Gastroesophageal sphincter (tissue), 4 donors: Measurements from ENCODE around the gene NT5C2. TPM values are rescaled to one million over a fixed set of nuclear protein-coding genes. Genes with fewer than 3 reads are reported as not detected.

Source experiments
- ATAC-seq: fragments of 150-250 bp; one replicate; pipeline ENCODE4 v1.9.1; 2016; ENCODE audit warnings: mild to moderate bottlenecking, moderate library complexity
- H3K27ac ChIP-seq, 4 donors: fragments of 200-600 bp; sonication (generic) in 3 of 4; 1 replicate in 3 of 4; 2 replicates in 1 of 4; pipeline ENCODE4 v1.5.1; 2016 to 2019
- H3K27me3 ChIP-seq: fragments of 200-600 bp; sonication (generic); one replicate; pipeline ENCODE4 v1.5.1; 2019
- H3K36me3 ChIP-seq, 2 donors: fragments of 200-600 bp; sonication (generic); one replicate each; pipeline ENCODE4 v1.5.1; 2019; ENCODE audit warnings: control low read depth in 1 of 2
- H3K4me1 ChIP-seq, 3 donors: fragments of 200-600 bp; sonication (generic); 1 replicate in 2 of 3; 2 replicates in 1 of 3; pipeline ENCODE4 v1.5.1; 2016 to 2019; ENCODE audit warnings: control low read depth in 2 of 3
- H3K4me3 ChIP-seq, 2 donors: fragments of 200-600 bp; sonication (generic); one replicate each; pipeline ENCODE4 v1.5.1; 2019; ENCODE audit warnings: mild to moderate bottlenecking in 1 of 2, moderate library complexity in 1 of 2
- H3K9me3 ChIP-seq, 3 donors: fragments of 200-600 bp; sonication (generic); one replicate each; pipeline ENCODE4 v1.5.1; 2017 to 2019; ENCODE audit warnings: control low read depth in 2 of 3
- EP300 ChIP-seq: sonication (generic); formaldehyde crosslinking; IDR thresholded peaks from one replicate; pipeline ENCODE4 v1.6.1; 2017; ENCODE audit warnings: antibody characterized with exemption, mild to moderate bottlenecking
- POLR2A ChIP-seq, 2 donors: fragments of 450-650 bp; IDR thresholded peaks; one replicate each; pipeline ENCODE4 v1.6.1; 2017; ENCODE audit warnings: antibody characterized with exemption in 2 of 2, mild to moderate bottlenecking in 2 of 2, moderate library complexity in 1 of 2
- POLR2AphosphoS5 ChIP-seq: sonication (generic); formaldehyde crosslinking; IDR thresholded peaks from one replicate; pipeline ENCODE4 v1.6.1; 2017; ENCODE audit warnings: antibody characterized with exemption
- WGBS, 2 donors: methylation state at CpG; one replicate each; pipeline ENCODE4 v1.1.5; 2018; ENCODE audit warnings: low coverage in 1 of 2; 5-methylcytosine and 5-hydroxymethylcytosine counted together
- total RNA-seq, 4 donors: library from RNA; depleted of rRNA; stranded (reverse); fragments of >200 nt; gene quantifications; one replicate each; pipeline ENCODE4 v1.1.0, GENCODE V29; 2016
- TF ChIP-seq, protein P1 (sequence below), 4 experiments: fragments of 200-600 bp in 2 of 4; fragments of 450-650 bp in 2 of 4; sonication (generic) in 1 of 4; IDR thresholded peaks; one replicate each; pipeline ENCODE4 v1.5.1; 2017 to 2019; ENCODE audit warnings: antibody characterized with exemption in 4 of 4, mild to moderate bottlenecking in 2 of 4, moderate library complexity in 2 of 4

The NT5C2 gene
- total RNA-seq, 4 donors from 2014 or later = 63.4 to 71.9 (median 71.1) TPM

- Histone ChIP-seq H3K4me3 (no peak overlapping the region), H3K27me3 (no peaks in the 10 kb centered on the region), H3K4me1 (peaks cover 15 to 56% (median 19%) of the 10 kb centered on the region in 3 donors), H3K27ac (peak overlapping the region in 2 of 4 donors; percentile 0 to 1), H3K9me3 (no peaks in the 10 kb centered on the region), H3K36me3 (no peaks in the 10 kb centered on the region)
- 59 to 75% methylated on average over 9 of the region's 9 CpGs for WGBS, 2 donors
- no peak for TF ChIP-seq POLR2A (IDR thresholded peaks at IDR 0.05)
- no peak for ATAC-seq
These were observed 67.5 kb downstream of the NT5C2 start for GRCh38 chr10:103125323-103126267.

DNA sequence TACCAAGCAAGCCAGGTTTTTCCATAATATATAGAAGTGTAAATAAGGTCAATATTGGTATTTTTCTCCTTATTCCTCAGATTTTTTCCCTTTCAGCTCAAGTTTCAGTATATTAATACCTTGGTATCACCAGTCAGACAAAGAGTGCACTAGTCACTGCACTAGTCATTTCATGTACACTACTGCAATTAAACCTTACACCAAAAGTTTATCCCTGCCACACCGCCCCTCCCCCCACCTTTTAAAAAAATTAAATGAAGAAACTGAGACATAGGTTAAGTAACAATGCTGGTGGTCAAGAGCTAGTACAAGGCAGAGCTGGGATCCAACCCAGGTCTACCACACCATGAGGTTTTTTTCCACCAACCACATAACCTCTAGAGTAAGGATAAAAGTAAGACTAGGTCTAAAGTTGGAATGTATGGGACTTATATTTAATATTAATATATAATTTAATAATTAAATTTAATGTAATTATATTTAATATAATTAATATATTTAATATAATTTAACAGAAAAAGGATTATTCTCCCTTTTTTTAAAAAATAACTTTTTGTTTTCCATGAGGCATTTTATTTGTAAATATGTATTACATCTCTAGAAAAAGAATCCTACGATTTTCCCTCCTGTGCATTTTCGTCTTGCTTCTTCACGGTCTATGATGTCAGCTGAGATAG is 68.5 kb downstream of the NT5C2 start:
- H3K27me3 ChIP-seq = no peaks in the 10 kb centered on the region
- WGBS, 2 donors = 89 to 100% methylated on average over 4 of the region's 4 CpGs
- peaks cover 15 to 67% (median 19%) of the 10 kb centered on the region in 3 donors for H3K4me1 ChIP-seq
- H3K36me3 ChIP-seq = no peaks in the 10 kb centered on the region
- no peak overlapping the region for H3K27ac ChIP-seq
- no peak for TF ChIP-seq EP300
- no peak for TF ChIP-seq POLR2A (IDR thresholded peaks at IDR 0.05)
- TF ChIP-seq, protein P1, sequence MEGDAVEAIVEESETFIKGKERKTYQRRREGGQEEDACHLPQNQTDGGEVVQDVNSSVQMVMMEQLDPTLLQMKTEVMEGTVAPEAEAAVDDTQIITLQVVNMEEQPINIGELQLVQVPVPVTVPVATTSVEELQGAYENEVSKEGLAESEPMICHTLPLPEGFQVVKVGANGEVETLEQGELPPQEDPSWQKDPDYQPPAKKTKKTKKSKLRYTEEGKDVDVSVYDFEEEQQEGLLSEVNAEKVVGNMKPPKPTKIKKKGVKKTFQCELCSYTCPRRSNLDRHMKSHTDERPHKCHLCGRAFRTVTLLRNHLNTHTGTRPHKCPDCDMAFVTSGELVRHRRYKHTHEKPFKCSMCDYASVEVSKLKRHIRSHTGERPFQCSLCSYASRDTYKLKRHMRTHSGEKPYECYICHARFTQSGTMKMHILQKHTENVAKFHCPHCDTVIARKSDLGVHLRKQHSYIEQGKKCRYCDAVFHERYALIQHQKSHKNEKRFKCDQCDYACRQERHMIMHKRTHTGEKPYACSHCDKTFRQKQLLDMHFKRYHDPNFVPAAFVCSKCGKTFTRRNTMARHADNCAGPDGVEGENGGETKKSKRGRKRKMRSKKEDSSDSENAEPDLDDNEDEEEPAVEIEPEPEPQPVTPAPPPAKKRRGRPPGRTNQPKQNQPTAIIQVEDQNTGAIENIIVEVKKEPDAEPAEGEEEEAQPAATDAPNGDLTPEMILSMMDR (IDR thresholded peaks at IDR 0.05) = no peak
- TF ChIP-seq POLR2AphosphoS5 = no peak
- no peak overlapping the region for H3K4me3 ChIP-seq
- H3K9me3 ChIP-seq = no peaks in the 10 kb centered on the region
- no peak for ATAC-seq

DNA sequence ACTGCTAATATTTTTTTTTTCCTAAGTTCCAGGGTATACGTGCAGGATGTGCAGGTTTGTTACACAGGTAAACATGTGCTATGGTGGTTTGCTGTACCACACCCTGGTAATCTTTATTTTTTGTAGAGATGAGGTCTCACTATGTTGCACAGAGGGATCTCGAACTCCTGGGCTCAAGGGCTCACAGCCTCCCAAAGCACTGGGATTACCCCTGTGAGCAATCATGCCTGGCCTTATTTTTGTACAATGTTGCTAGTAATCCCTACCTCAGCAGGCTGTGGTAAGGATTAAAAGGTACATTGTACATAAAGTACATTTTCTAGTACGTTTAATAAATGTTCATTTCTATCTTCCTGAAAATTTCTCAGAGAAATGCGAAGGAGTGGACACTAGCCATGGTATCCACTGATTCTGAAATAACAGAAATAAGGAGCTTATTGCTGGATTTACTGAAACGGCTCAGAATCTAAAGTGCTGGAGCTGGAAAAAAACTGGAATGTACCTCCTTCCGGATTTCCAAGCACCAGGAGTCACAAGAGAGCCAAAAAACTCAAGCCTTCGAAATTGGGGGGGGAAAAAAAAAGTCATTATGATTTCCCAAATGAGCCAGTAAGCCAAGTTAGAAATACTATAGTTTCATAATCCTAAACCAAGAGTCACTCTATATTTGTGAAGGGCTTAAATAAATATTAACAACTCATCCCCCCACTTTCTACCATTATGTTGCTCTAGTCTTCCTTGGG is 69.6 kb downstream of the NT5C2 start:
- Histone ChIP-seq H3K4me3 (no peak overlapping the region), H3K36me3 (no peaks in the 10 kb centered on the region), H3K9me3 (no peaks in the 10 kb centered on the region), H3K27me3 (no peaks in the 10 kb centered on the region), H3K4me1 (peaks cover 15 to 75% (median 22%) of the 10 kb centered on the region in 3 donors), H3K27ac (peak overlapping the region; percentile 12 to 55 (median 40))
- peak; percentile 34 for ATAC-seq
- 41 to 55% methylated on average over 6 to 7 of the region's 7 CpGs for WGBS, 2 donors
- TF ChIP-seq, protein P1 (IDR thresholded peaks at IDR 0.05) = peak in 1 of 4 experiments; percentile 24
- TF ChIP-seq EP300 (no peak), POLR2AphosphoS5 (no peak), POLR2A (IDR thresholded peaks at IDR 0.05) (no peak)

GRCh38 chr10:103120977-103121735 is 71.9 kb downstream of the NT5C2 start:
- ATAC-seq = peak; percentile 76
- WGBS, 2 donors = 17 to 25% methylated on average over 2 of the region's 2 CpGs
- Histone ChIP-seq H3K9me3 (no peaks in the 10 kb centered on the region), H3K4me1 (peaks cover 15 to 72% (median 22%) of the 10 kb centered on the region in 3 donors), H3K27me3 (no peaks in the 10 kb centered on the region), H3K36me3 (no peaks in the 10 kb centered on the region), H3K4me3 (no peak overlapping the region), H3K27ac (peak overlapping the region; percentile 4 to 55 (median 48))
- TF ChIP-seq POLR2AphosphoS5 (no peak), POLR2A (IDR thresholded peaks at IDR 0.05) (no peak), EP300 (no peak)
- TF ChIP-seq, protein P1 (IDR thresholded peaks at IDR 0.05) = no peak
